Mesenchymal stem cell (in vitro differentiated cells and primary cell): ENCODE results near the gene PLCB2.
A peak's percentile ranks its signal among the peaks of the same experiment; 100 is the strongest.

Experiments used
- DNase-seq: peaks from one replicate; pipeline ENCODE4 v3.0.0-alpha.2; 2013
- H2AFZ ChIP-seq: one replicate; pipeline ENCODE4 v1.6.1; 2013; ENCODE audit warnings: low read depth, mild to moderate bottlenecking, control low read depth, inconsistent platforms, low read length, moderate library complexity
- H2AK5ac ChIP-seq: 2 replicates; pipeline ENCODE4 v1.6.1; 2013; ENCODE audit warnings: low read length, moderate library complexity, mild to moderate bottlenecking, inconsistent platforms; ENCODE audit not compliant: severe bottlenecking
- H2BK120ac ChIP-seq: one replicate; pipeline ENCODE4 v1.6.1; 2013; ENCODE audit warnings: low read depth, mild to moderate bottlenecking, inconsistent platforms, low read length, moderate library complexity
- H2BK12ac ChIP-seq, 2 experiments: one replicate each; pipeline ENCODE4 v1.6.1; 2013; ENCODE audit warnings: inconsistent platforms in 2 of 2, low read length in 2 of 2, mild to moderate bottlenecking in 2 of 2, moderate library complexity in 2 of 2, control low read depth in 1 of 2
- H2BK15ac ChIP-seq: one replicate; pipeline ENCODE4 v1.6.1; 2013; ENCODE audit warnings: mild to moderate bottlenecking, low read depth, inconsistent platforms; ENCODE audit not compliant: poor library complexity, severe bottlenecking
- H2BK5ac ChIP-seq: 2 replicates; pipeline ENCODE4 v1.6.1; 2013; ENCODE audit warnings: low read depth, mild to moderate bottlenecking, low read length, control low read depth, inconsistent platforms; ENCODE audit not compliant: poor library complexity, severe bottlenecking
- H3K14ac ChIP-seq, 2 experiments: one replicate each; pipeline ENCODE4 v1.6.1; 2013; ENCODE audit warnings: inconsistent platforms in 2 of 2, low read length in 2 of 2, control low read depth in 1 of 2, mild to moderate bottlenecking in 1 of 2, moderate library complexity in 1 of 2
- H3K18ac ChIP-seq, 2 experiments: one replicate each; pipeline ENCODE4 v1.6.1; 2013; ENCODE audit warnings: inconsistent platforms in 2 of 2, low read length in 2 of 2, control low read depth in 1 of 2, low read depth in 1 of 2, mild to moderate bottlenecking in 1 of 2
- H3K23ac ChIP-seq, 2 experiments: one replicate each; pipeline ENCODE4 v1.6.1; 2013; ENCODE audit warnings: inconsistent platforms in 2 of 2, low read length in 2 of 2, mild to moderate bottlenecking in 2 of 2, moderate library complexity in 2 of 2, control low read depth in 1 of 2
- H3K27ac ChIP-seq: 2 replicates; pipeline ENCODE4 v1.5.1; 2013; ENCODE audit warnings: mild to moderate bottlenecking, moderate library complexity, low read length, control low read depth, inconsistent platforms; ENCODE audit not compliant: poor library complexity, severe bottlenecking
- H3K27me3 ChIP-seq, 2 experiments: 2 replicates each; pipeline versions ENCODE4 v1.6.1 to v1.7.0; 2013; ENCODE audit warnings: low read length in 2 of 2, mild to moderate bottlenecking in 2 of 2, moderate library complexity in 2 of 2, control low read depth in 1 of 2, inconsistent platforms in 1 of 2; ENCODE audit not compliant: control insufficient read depth in 1 of 2, insufficient read depth in 1 of 2
- H3K36me3 ChIP-seq, 2 experiments: 2 replicates each; pipeline versions ENCODE4 v1.6.1 to v1.7.0; 2013; ENCODE audit warnings: low read length in 2 of 2, control low read depth in 1 of 2, inconsistent platforms in 1 of 2, low read depth in 1 of 2, mild to moderate bottlenecking in 1 of 2; ENCODE audit not compliant: insufficient read depth in 2 of 2, control insufficient read depth in 1 of 2
- H3K4ac ChIP-seq, 2 experiments: one replicate each; pipeline ENCODE4 v1.6.1; 2013; ENCODE audit warnings: inconsistent platforms in 2 of 2, low read length in 2 of 2, mild to moderate bottlenecking in 2 of 2, moderate library complexity in 2 of 2, control low read depth in 1 of 2, low read depth in 1 of 2
- H3K4me1 ChIP-seq: 2 replicates; pipeline ENCODE4 v1.6.1; 2013; ENCODE audit warnings: low read depth, low read length, control low read depth; ENCODE audit not compliant: control insufficient read depth, insufficient read depth
- H3K4me2 ChIP-seq: 2 replicates; pipeline ENCODE4 v1.6.1; 2013; ENCODE audit warnings: low read length, mild to moderate bottlenecking, inconsistent platforms; ENCODE audit not compliant: poor library complexity, severe bottlenecking
- H3K4me3 ChIP-seq, 2 experiments: 2 replicates each; pipeline versions ENCODE4 v1.5.1 to v1.7.0; 2013; ENCODE audit warnings: low read length in 2 of 2, mild to moderate bottlenecking in 2 of 2, control low read depth in 1 of 2, low read depth in 1 of 2; ENCODE audit not compliant: insufficient read depth in 1 of 2
- H3K79me1 ChIP-seq: replicated peaks from 2 replicates; pipeline ENCODE4 v1.6.1; 2013; ENCODE audit warnings: mild to moderate bottlenecking, control low read depth, low read length, inconsistent platforms; ENCODE audit not compliant: poor library complexity, severe bottlenecking
- H3K9ac ChIP-seq: 2 replicates; pipeline ENCODE4 v1.7.0; 2013; ENCODE audit warnings: mild to moderate bottlenecking, low read length, moderate library complexity
- H3K9me3 ChIP-seq: 2 replicates; pipeline ENCODE4 v1.7.0; 2013; ENCODE audit warnings: mild to moderate bottlenecking, low read length; ENCODE audit not compliant: control insufficient read depth
- H4K8ac ChIP-seq: one replicate; pipeline ENCODE4 v1.6.1; 2013; ENCODE audit warnings: inconsistent platforms, mild to moderate bottlenecking, low read length, moderate library complexity
- H4K91ac ChIP-seq: one replicate; pipeline ENCODE4 v1.6.1; 2013; ENCODE audit warnings: mild to moderate bottlenecking, low read length, inconsistent platforms
- WGBS: methylation state at CpG from one replicate; pipeline ENCODE4 v1.1.7; 2013; ENCODE audit warnings: mixed read lengths; 5-methylcytosine and 5-hydroxymethylcytosine counted together

Gene PLCB2

GRCh38 chr15:40248006-40248783 is 59.5 kb downstream of the PLCB2 start:
- Histone ChIP-seq H3K4me2 (no peak overlapping the region), H3K4ac (no peak overlapping the region), H3K23ac (no peak overlapping the region), H2BK12ac (no peak overlapping the region), H2BK5ac (no peak overlapping the region), H3K9me3 (no peaks in the 10 kb centered on the region), H3K9ac (no peak overlapping the region), H4K91ac (peak overlapping the region; percentile 53), H4K8ac (no peak overlapping the region), H2AK5ac (no peak overlapping the region), H3K14ac (no peak overlapping the region), H2BK120ac (no peak overlapping the region), H2AFZ (no peak overlapping the region), H2BK15ac (peak overlapping the region; percentile 13), H3K4me3 (no peak overlapping the region), H3K79me1 (no peaks in the 10 kb centered on the region), H3K4me1 (peaks cover 24% of the 10 kb centered on the region), H3K27me3 (peaks cover 0 to 58% of the 10 kb centered on the region in 2 experiments), H3K36me3 (no peaks in the 10 kb centered on the region), H3K27ac (no peak overlapping the region), H3K18ac (no peak overlapping the region)
- 88% methylated on average over 16 of the region's 17 CpGs for WGBS
- DNase-seq = no peak

DNA sequence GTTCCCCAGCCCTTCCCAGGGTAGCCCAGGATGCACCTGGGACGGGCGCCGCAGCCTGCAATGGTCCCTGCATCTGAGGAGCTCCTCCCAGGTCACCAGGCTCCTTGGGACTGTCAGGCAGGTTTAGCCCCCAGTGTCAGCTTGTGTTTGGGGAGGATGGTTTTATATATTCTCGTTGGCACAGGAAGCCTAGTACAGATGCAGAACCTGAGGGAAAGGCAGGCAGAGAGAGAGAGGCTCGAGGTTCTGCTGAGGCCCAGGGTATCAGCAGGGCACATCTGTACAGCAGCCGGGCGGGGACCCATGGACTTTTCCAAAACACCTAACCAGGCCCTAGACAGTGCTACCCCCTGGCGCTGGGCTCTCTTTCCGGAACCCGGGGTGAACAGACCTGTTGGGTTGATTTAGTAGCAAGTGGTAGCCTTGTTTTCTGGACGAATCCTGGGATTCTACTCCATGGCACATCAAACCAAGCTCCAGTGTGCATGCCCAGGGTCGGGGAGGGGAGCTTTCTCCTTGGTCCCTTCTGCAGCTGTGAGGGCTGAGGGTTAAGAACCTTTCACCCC is 60.2 kb downstream of the PLCB2 start:
- H3K14ac ChIP-seq = no peak overlapping the region
- H3K23ac ChIP-seq = no peak overlapping the region
- no peak overlapping the region for H3K18ac ChIP-seq
- H2AK5ac ChIP-seq = no peak overlapping the region
- no peak overlapping the region for H3K9ac ChIP-seq
- H3K4ac ChIP-seq = no peak overlapping the region
- H3K4me2 ChIP-seq = no peak overlapping the region
- H3K36me3 ChIP-seq = no peaks in the 10 kb centered on the region
- H3K27me3 ChIP-seq = peaks cover 0 to 51% of the 10 kb centered on the region in 2 experiments
- H3K27ac ChIP-seq = no peak overlapping the region
- H3K9me3 ChIP-seq = no peaks in the 10 kb centered on the region
- no peak overlapping the region for H2BK120ac ChIP-seq
- peaks cover 17% of the 10 kb centered on the region for H3K4me1 ChIP-seq
- WGBS = 93% methylated on average over 10 of the region's 12 CpGs
- no peak overlapping the region for H2AFZ ChIP-seq
- no peak overlapping the region for H3K4me3 ChIP-seq
- H2BK5ac ChIP-seq = no peak overlapping the region
- H3K79me1 ChIP-seq = no peaks in the 10 kb centered on the region
- H2BK15ac ChIP-seq = no peak overlapping the region
- H2BK12ac ChIP-seq = no peak overlapping the region
- no peak overlapping the region for H4K8ac ChIP-seq
- DNase-seq = no peak
- no peak overlapping the region for H4K91ac ChIP-seq

DNA sequence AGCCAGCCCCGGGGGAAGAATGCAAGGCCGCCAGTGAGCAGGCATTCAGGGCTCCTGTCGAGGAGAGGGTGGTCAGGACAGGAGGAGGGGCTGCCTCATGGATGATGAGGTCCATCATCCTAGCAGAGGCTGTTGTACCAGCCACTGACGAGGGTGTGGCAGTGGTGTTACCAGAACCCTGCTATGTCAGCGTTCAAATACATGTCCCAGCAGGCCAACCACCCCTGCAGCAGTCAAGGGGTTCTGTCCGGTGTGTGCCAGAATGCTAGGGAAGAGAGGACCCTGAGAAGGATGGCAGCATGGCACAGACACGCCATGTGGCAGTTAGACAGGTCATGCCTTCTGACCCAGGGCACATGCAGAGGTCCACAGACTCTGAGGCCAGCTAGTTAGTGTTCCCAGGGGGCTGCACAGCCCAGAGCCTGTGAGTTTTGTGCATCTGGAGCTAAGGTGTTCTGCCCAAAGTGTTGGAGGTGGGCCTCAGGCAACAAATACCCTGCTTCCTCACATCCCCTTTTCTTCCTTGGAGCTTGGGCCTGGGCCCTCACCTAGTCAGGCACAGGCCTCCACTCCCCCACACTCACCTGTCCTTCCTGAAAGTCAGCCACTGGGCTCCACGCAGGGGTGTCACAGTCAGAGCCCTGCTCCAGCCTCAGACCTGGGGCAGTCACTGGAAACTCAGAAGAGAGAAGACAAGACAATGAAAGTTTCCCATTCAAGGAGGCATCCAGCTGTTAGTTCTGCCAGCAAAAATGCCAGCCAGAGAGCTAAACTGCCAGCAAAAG is 61.0 kb downstream of the PLCB2 start:
- Histone ChIP-seq H4K8ac (no peak overlapping the region), H2BK12ac (no peak overlapping the region), H3K4me2 (no peak overlapping the region), H2AK5ac (no peak overlapping the region), H2BK120ac (no peak overlapping the region), H3K36me3 (no peaks in the 10 kb centered on the region), H3K79me1 (no peaks in the 10 kb centered on the region), H2AFZ (no peak overlapping the region), H2BK15ac (no peak overlapping the region), H4K91ac (peak overlapping the region; percentile 11), H3K4me3 (no peak overlapping the region), H3K14ac (no peak overlapping the region), H3K9me3 (no peaks in the 10 kb centered on the region), H2BK5ac (no peak overlapping the region), H3K23ac (no peak overlapping the region), H3K4ac (no peak overlapping the region), H3K18ac (no peak overlapping the region), H3K9ac (no peak overlapping the region), H3K4me1 (peaks cover 11% of the 10 kb centered on the region), H3K27ac (no peak overlapping the region), H3K27me3 (peaks cover 0 to 46% of the 10 kb centered on the region in 2 experiments)
- DNase-seq = no peak
- WGBS = 91% methylated on average over 8 of the region's 8 CpGs
